Peyer's patch (tissue), 4 donors: ENCODE data around the gene HAPLN3. TPM values are rescaled to one million over a fixed set of nuclear protein-coding genes. Genes with fewer than 3 reads are reported as not detected.

Experiments used
- DNase-seq, 3 donors: peaks; one replicate each; pipeline ENCODE4 v3.0.0-alpha.2; 2017 to 2019
- H3K27ac ChIP-seq, 4 donors: fragments of 200-600 bp; sonication (generic); one replicate each; pipeline ENCODE4 v1.5.1; 2016 to 2019
- H3K27me3 ChIP-seq, 2 donors: fragments of 200-600 bp; sonication (generic); one replicate each; pipeline ENCODE4 v1.5.1; 2019
- H3K36me3 ChIP-seq, 3 donors: fragments of 200-600 bp; sonication (generic); one replicate each; pipeline ENCODE4 v1.5.1; 2016 to 2019
- H3K4me1 ChIP-seq, 4 donors: fragments of 200-600 bp; sonication (generic); one replicate each; pipeline ENCODE4 v1.5.1; 2016 to 2019
- H3K4me3 ChIP-seq, 4 donors: fragments of 200-600 bp; sonication (generic); 1 replicate in 3 of 4; 2 replicates in 1 of 4; pipeline ENCODE4 v1.5.1; 2016 to 2019; ENCODE audit warnings: mild to moderate bottlenecking in 1 of 4
- H3K9me3 ChIP-seq, 4 donors: fragments of 200-600 bp; sonication (generic); one replicate each; pipeline ENCODE4 v1.5.1; 2016 to 2019; ENCODE audit warnings: mild to moderate bottlenecking in 1 of 4
- POLR2A ChIP-seq, 2 donors: fragments of 450-650 bp; IDR thresholded peaks; one replicate each; pipeline ENCODE4 v1.5.1; 2017; ENCODE audit warnings: antibody characterized with exemption in 2 of 2, mild to moderate bottlenecking in 2 of 2, moderate library complexity in 2 of 2
- total RNA-seq, 4 donors: library from RNA; depleted of rRNA; stranded (reverse); fragments of >200 nt; gene quantifications; one replicate each; pipeline ENCODE4 v1.1.0, GENCODE V29; 2016
- TF ChIP-seq, protein P1 (sequence below), 6 experiments: fragments of 450-650 bp in 4 of 6; fragments of 200-600 bp in 2 of 6; sonication (generic) in 1 of 6; IDR thresholded peaks; one replicate each; pipeline ENCODE4 v1.5.1; 2017 to 2019; ENCODE audit warnings: antibody characterized with exemption in 6 of 6, mild to moderate bottlenecking in 3 of 6, moderate library complexity in 1 of 6

Gene HAPLN3
- total RNA-seq, 4 donors from 2014 or later: 3.7 to 21.5 (median 5.6) TPM

GRCh38 chr15:88897142-88897455 lies 1.8 kb upstream of the HAPLN3 start:
- H3K27me3 ChIP-seq: peaks cover 0 to 6% of the 10 kb centered on the region in 2 donors
- DNase-seq: no peak
- H3K4me3 ChIP-seq: no peak overlapping the region
- TF ChIP-seq POLR2A (IDR thresholded peaks at IDR 0.05): no peak
- TF ChIP-seq, protein P1, sequence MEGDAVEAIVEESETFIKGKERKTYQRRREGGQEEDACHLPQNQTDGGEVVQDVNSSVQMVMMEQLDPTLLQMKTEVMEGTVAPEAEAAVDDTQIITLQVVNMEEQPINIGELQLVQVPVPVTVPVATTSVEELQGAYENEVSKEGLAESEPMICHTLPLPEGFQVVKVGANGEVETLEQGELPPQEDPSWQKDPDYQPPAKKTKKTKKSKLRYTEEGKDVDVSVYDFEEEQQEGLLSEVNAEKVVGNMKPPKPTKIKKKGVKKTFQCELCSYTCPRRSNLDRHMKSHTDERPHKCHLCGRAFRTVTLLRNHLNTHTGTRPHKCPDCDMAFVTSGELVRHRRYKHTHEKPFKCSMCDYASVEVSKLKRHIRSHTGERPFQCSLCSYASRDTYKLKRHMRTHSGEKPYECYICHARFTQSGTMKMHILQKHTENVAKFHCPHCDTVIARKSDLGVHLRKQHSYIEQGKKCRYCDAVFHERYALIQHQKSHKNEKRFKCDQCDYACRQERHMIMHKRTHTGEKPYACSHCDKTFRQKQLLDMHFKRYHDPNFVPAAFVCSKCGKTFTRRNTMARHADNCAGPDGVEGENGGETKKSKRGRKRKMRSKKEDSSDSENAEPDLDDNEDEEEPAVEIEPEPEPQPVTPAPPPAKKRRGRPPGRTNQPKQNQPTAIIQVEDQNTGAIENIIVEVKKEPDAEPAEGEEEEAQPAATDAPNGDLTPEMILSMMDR (IDR thresholded peaks at IDR 0.05): no peak
- H3K36me3 ChIP-seq: no peaks in the 10 kb centered on the region
- H3K9me3 ChIP-seq: no peaks in the 10 kb centered on the region
- peaks cover 0 to 23% (median 20%) of the 10 kb centered on the region in 4 donors for H3K4me1 ChIP-seq
- H3K27ac ChIP-seq: peak overlapping the region in 1 of 4 donors; percentile 26

GRCh38 chr15:88896333-88897033 lies 1.1 kb upstream of the HAPLN3 start:
- no peak for DNase-seq
- peaks cover 0 to 23% (median 20%) of the 10 kb centered on the region in 4 donors for H3K4me1 ChIP-seq
- peaks cover 0 to 6% of the 10 kb centered on the region in 2 donors for H3K27me3 ChIP-seq
- no peaks in the 10 kb centered on the region for H3K36me3 ChIP-seq
- peak overlapping the region in 1 of 4 donors; percentile 26 for H3K27ac ChIP-seq
- no peak overlapping the region for H3K4me3 ChIP-seq
- H3K9me3 ChIP-seq: no peaks in the 10 kb centered on the region
- no peak for TF ChIP-seq POLR2A (IDR thresholded peaks at IDR 0.05)
- TF ChIP-seq, protein P1 (IDR thresholded peaks at IDR 0.05): no peak

DNA sequence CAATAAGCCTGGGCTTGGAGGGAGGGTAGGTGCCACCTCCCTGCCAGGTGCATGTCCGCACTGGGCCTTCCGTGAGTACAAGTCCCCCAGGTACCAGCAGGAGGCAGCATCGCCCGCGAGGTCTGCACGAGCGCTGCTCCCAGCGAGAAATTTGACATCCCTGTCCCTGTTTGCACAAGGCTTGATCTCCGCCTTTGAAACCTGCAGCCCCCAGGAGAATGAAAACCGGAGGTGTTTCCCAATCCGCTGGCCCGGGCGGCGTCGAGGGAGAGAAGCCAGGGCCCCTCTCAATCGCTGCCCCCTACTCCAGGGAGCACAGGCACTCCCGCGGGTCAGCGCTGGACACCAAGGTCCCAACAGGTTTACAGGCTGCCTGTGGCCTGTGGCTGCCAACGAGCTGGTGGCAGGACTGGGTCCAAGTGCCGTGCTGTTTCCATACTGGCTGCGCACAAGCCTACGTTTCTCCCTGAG lies 961 bp downstream of the HAPLN3 start:
- no peak for TF ChIP-seq POLR2A (IDR thresholded peaks at IDR 0.05)
- TF ChIP-seq, protein P1 (IDR thresholded peaks at IDR 0.05): peak; percentile 35 to 70 (median 50)
- peak; percentile 69 to 83 (median 77) for DNase-seq
- Histone ChIP-seq H3K27me3 (peaks cover 0 to 6% of the 10 kb centered on the region in 2 donors), H3K36me3 (no peaks in the 10 kb centered on the region), H3K9me3 (no peaks in the 10 kb centered on the region), H3K27ac (peak overlapping the region in 1 of 4 donors; percentile 60), H3K4me3 (peak overlapping the region; percentile 39 to 64 (median 56)), H3K4me1 (peaks cover 0 to 23% (median 20%) of the 10 kb centered on the region in 4 donors)

DNA sequence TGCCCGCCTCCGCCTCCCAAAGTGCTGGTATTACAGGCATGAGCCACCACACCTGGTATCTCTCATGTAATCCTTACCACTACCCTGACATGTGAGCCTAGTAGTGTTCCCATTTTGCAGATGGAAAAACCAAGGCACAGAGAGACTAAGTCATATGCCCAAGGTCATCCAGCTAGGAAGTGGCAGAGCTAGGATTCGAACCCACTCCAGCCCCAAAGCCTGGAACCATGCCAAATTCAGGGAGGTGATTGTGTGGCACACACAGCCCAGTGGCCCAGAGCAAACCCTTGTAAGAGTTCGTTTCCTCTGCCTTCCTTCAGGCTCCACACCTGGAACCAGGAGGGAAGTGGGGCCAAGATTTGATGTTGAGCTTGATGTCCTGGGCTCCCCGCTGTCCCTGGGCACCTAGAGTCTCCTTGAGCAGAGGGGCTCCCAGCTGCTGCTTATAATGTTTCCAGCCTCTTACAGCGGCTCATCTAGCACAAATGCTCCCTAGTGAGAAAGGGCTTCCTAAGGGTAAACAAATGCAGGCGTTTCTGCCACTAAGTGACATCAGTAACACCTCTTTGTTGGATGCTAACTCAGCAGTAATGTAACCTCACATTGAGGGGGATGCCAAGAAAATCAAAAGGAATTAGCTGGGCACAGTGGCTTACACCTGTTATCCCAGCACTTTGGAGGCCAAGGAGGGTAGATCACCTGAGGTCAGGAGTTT lies 3.6 kb downstream of the HAPLN3 start:
- peaks cover 0 to 6% of the 10 kb centered on the region in 2 donors for H3K27me3 ChIP-seq
- H3K36me3 ChIP-seq: no peaks in the 10 kb centered on the region
- H3K4me1 ChIP-seq: peaks cover 0 to 18% (median 14%) of the 10 kb centered on the region in 4 donors
- no peak for DNase-seq
- H3K4me3 ChIP-seq: no peak overlapping the region
- no peak overlapping the region for H3K27ac ChIP-seq
- no peaks in the 10 kb centered on the region for H3K9me3 ChIP-seq
- TF ChIP-seq POLR2A (IDR thresholded peaks at IDR 0.05): no peak

DNA sequence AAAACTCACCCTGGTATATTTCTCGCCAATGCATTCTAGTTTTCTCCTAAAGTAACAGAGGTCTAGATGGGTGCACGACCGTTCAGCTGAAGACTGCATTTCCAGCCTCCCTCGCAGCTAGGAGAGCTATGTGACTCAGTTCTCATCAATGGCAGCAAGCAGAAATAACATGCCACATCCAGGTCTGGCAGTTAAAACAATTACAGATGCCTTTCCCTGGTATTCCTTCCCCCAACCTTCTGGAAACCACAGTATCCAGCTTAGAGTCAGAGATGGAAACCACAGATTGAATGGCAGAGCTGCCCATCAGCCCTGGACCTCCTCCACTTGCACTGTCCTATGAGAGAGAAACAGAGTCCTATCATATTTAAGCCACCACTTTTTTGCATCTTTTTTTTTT lies 4.8 kb downstream of the HAPLN3 start:
- Histone ChIP-seq H3K4me1 (peaks cover 0 to 16% (median 11%) of the 10 kb centered on the region in 4 donors), H3K4me3 (no peak overlapping the region), H3K27ac (no peak overlapping the region), H3K27me3 (peaks cover 0 to 6% of the 10 kb centered on the region in 2 donors), H3K36me3 (no peaks in the 10 kb centered on the region), H3K9me3 (no peaks in the 10 kb centered on the region)
- no peak for DNase-seq
- TF ChIP-seq, protein P1 (IDR thresholded peaks at IDR 0.05): no peak
- no peak for TF ChIP-seq POLR2A (IDR thresholded peaks at IDR 0.05)

GRCh38 chr15:88888719-88889118 lies 6.6 kb downstream of the HAPLN3 start:
- TF ChIP-seq POLR2A (IDR thresholded peaks at IDR 0.05): no peak
- TF ChIP-seq, protein P1 (IDR thresholded peaks at IDR 0.05): no peak
- Histone ChIP-seq H3K9me3 (no peaks in the 10 kb centered on the region), H3K27ac (no peak overlapping the region), H3K4me3 (no peak overlapping the region), H3K4me1 (no peaks in the 10 kb centered on the region), H3K27me3 (no peaks in the 10 kb centered on the region), H3K36me3 (no peaks in the 10 kb centered on the region)
- no peak for DNase-seq
